Posterior cingulate gyrus (tissue), 11 donors: ENCODE data around the gene PVR.
"Not testable (repeated sequence)": the region's sequence is repeated elsewhere in the genome, so short reads cannot be mapped to it uniquely, and the experiment has no call there.

Experiments
- DNase-seq, 10 donors: peaks; one replicate each; pipeline versions ENCODE4 v3.0.0 to v3.0.0-alpha.2; 2020 to 2021; ENCODE audit warnings: mixed read lengths in 3 of 10
- intact Hi-C: fragments of 100-400 bp; cut with DNase I; formaldehyde crosslinking; loops from one replicate; pipeline ENCODE4 v1.15.1; 2023

The PVR gene

GRCh38 chr19:44692379-44692721 is 48.6 kb downstream of the PVR start:
- intact Hi-C loops, result no loop called here

GRCh38 chr19:44694184-44694579 is 50.5 kb downstream of the PVR start:
- intact Hi-C loops, result no loop called here

More at GRCh38 chr19:44692379-44692721, 48.6 kb downstream of the PVR start:
- DNase-seq, result no peak

GRCh38 chr19:44696939-44697669 is 53.4 kb downstream of the PVR start:
- no peak for DNase-seq

More at GRCh38 chr19:44694184-44694579, 50.5 kb downstream of the PVR start:
- peak in 1 of 10 donors; percentile 22 for DNase-seq

GRCh38 chr19:44697670-44698034 is 53.9 kb downstream of the PVR start:
- intact Hi-C loops, result no loop called here

More at GRCh38 chr19:44696939-44697669, 53.4 kb downstream of the PVR start:
- intact Hi-C loops, result no loop called here

GRCh38 chr19:44698492-44699201 is 54.9 kb downstream of the PVR start, which contains the start of gene CEACAM16:
CEACAM16 (plus strand) TSS chr19:44699151; CDS start chr19:44701457, 2,306 bp downstream.
- intact Hi-C loops, result no loop called here
- DNase-seq, result no peak

More at GRCh38 chr19:44697670-44698034, 53.9 kb downstream of the PVR start:
- DNase-seq, result no peak

GRCh38 chr19:44700547-44700946 is 56.8 kb downstream of the PVR start:
- DNase-seq, result no peak
- intact Hi-C loops, result no loop called here

- DNase-seq, result no peak
These were observed 57.5 kb downstream of the PVR start for GRCh38 chr19:44701228-44701627.

GRCh38 chr19:44702551-44703176 is 59.0 kb downstream of the PVR start:
- DNase-seq, result no peak
- intact Hi-C loops, result no loop called here

More at GRCh38 chr19:44701228-44701627, 57.5 kb downstream of the PVR start:
- intact Hi-C loops, result no loop called here

- DNase-seq, result no peak
- intact Hi-C loops, result no loop called here
These were observed 59.8 kb downstream of the PVR start for GRCh38 chr19:44703336-44704078.

- intact Hi-C loops, result no loop called here
These were observed 61.3 kb downstream of the PVR start for GRCh38 chr19:44704982-44705381.

GRCh38 chr19:44705502-44706010 is 61.8 kb downstream of the PVR start:
- DNase-seq, result no peak
- intact Hi-C loops, result no loop called here

More at GRCh38 chr19:44704982-44705381, 61.3 kb downstream of the PVR start:
- no peak for DNase-seq

- intact Hi-C loops, result no loop called here
- DNase-seq, result no peak
These were observed 63.0 kb downstream of the PVR start for GRCh38 chr19:44706506-44707236.

- intact Hi-C loops, result no loop called here
These were observed 64.1 kb downstream of the PVR start for GRCh38 chr19:44707794-44708193.

GRCh38 chr19:44708940-44709339 is 65.2 kb downstream of the PVR start:
- intact Hi-C loops, result no loop called here
- DNase-seq, result no peak

More at GRCh38 chr19:44707794-44708193, 64.1 kb downstream of the PVR start:
- no peak for DNase-seq

GRCh38 chr19:44709434-44710266 is 65.9 kb downstream of the PVR start:
- intact Hi-C loops, result not testable (repeated sequence)
- peak in 1 of 10 donors; percentile 8 for DNase-seq

- intact Hi-C loops, result no loop called here
These were observed 66.8 kb downstream of the PVR start for GRCh38 chr19:44710483-44710882.

GRCh38 chr19:44712864-44713515 is 69.3 kb downstream of the PVR start:
- intact Hi-C loops, result no loop called here
- no peak for DNase-seq

More at GRCh38 chr19:44710483-44710882, 66.8 kb downstream of the PVR start:
- DNase-seq, result peak in 1 of 10 donors; percentile 28
